Prostate gland (tissue), 2 donors: ENCODE measurements around the gene PDE6A.

Experiments
- POLR2A ChIP-seq: fragments of 450-650 bp; IDR thresholded peaks from one replicate; pipeline ENCODE4 v1.6.1; 2016; ENCODE audit warnings: antibody characterized with exemption, mild to moderate bottlenecking
- POLR2AphosphoS5 ChIP-seq: sonication (generic); formaldehyde crosslinking; IDR thresholded peaks from one replicate; pipeline ENCODE4 v1.6.1; 2017; ENCODE audit warnings: antibody characterized with exemption
- TF ChIP-seq, protein P1 (sequence below), 4 experiments: fragments of 200-600 bp in 2 of 4; fragments of 450-650 bp in 2 of 4; sonication (generic) in 2 of 4; IDR thresholded peaks; 1 replicate in 3 of 4; 2 replicates in 1 of 4; pipeline ENCODE4 v1.5.1; 2016 to 2019; ENCODE audit warnings: antibody characterized with exemption in 4 of 4, mild to moderate bottlenecking in 2 of 4, moderate library complexity in 2 of 4

DNA sequence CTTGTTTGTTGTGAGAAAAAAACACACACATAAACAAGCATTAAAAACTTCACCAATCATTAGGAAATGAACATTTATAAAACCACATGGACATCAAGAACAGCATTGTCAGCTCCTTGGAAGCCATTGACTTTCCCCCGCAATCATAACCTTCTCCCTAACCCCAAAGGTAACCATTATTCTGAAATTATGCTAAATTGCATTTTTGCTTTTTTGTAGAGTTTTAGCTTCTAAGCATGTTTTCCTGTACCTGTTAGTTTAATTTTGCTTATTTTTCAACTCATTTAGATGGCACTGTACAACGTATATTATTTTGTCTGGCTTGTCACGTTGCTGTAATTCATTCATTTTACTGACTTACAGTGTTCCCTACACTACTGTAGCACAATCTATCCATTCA lies 36.8 kb downstream of the PDE6A start:
- TF ChIP-seq, protein P1, sequence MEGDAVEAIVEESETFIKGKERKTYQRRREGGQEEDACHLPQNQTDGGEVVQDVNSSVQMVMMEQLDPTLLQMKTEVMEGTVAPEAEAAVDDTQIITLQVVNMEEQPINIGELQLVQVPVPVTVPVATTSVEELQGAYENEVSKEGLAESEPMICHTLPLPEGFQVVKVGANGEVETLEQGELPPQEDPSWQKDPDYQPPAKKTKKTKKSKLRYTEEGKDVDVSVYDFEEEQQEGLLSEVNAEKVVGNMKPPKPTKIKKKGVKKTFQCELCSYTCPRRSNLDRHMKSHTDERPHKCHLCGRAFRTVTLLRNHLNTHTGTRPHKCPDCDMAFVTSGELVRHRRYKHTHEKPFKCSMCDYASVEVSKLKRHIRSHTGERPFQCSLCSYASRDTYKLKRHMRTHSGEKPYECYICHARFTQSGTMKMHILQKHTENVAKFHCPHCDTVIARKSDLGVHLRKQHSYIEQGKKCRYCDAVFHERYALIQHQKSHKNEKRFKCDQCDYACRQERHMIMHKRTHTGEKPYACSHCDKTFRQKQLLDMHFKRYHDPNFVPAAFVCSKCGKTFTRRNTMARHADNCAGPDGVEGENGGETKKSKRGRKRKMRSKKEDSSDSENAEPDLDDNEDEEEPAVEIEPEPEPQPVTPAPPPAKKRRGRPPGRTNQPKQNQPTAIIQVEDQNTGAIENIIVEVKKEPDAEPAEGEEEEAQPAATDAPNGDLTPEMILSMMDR (IDR thresholded peaks at IDR 0.05) = no peak
- TF ChIP-seq POLR2A = no peak
- TF ChIP-seq POLR2AphosphoS5 = no peak
